Jurkat, Clone E6-1 (cell line): ENCODE data around the gene ACTBL2.
"Not testable (repeated sequence)": the region's sequence is repeated elsewhere in the genome, so short reads cannot be mapped to it uniquely, and the experiment has no call there.

Experiments
- DNase-seq: peaks from one replicate; pipeline ENCODE4 v3.0.0-alpha.2; 2011; ENCODE audit warnings: low read depth, low spot score
- H3K4me3 ChIP-seq: 2 replicates; pipeline ENCODE4 v1.5.1; 2011; ENCODE audit warnings: mild to moderate bottlenecking, low read length, control low read depth, moderate library complexity

Gene ACTBL2

DNA sequence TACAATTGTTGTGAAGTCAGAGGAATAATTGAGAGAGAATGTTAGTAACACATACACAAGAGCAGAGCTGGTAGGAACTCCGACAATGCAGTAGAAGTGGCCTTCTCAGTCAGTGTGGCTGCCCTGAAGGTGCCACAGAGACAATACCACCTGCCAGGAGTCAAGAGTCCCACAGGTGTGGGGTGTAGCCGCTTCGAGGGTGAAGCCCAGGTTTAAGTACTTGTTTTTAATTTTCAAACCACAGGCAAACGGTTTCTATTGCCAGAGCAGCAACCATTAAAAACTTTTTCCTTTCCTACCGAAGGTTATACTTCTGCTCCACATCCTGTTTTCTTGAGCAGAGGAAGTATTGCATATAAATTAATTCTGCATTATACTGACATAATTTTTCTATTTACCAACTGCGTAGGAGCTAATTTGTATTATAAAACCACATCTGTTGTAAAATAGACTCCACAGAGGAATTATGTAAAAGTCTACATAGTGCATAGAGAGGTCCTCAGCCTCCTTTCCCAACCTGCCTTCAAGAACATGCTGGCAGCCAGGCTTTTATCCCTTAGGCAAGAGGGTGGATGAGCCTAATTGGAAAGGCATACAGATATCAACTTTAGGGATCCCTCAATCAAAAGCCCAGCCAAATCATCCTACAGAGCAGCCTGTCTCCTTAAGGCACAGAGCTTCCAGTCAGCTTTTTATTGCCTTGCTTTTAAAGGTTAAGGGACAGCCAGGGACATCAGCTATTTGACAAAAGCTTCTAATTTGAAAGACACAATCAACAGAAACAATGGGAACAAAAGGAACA, 12.9 kb upstream of the ACTBL2 start:
- DNase-seq = peak; percentile 68
- H3K4me3 ChIP-seq = no peak overlapping the region

DNA sequence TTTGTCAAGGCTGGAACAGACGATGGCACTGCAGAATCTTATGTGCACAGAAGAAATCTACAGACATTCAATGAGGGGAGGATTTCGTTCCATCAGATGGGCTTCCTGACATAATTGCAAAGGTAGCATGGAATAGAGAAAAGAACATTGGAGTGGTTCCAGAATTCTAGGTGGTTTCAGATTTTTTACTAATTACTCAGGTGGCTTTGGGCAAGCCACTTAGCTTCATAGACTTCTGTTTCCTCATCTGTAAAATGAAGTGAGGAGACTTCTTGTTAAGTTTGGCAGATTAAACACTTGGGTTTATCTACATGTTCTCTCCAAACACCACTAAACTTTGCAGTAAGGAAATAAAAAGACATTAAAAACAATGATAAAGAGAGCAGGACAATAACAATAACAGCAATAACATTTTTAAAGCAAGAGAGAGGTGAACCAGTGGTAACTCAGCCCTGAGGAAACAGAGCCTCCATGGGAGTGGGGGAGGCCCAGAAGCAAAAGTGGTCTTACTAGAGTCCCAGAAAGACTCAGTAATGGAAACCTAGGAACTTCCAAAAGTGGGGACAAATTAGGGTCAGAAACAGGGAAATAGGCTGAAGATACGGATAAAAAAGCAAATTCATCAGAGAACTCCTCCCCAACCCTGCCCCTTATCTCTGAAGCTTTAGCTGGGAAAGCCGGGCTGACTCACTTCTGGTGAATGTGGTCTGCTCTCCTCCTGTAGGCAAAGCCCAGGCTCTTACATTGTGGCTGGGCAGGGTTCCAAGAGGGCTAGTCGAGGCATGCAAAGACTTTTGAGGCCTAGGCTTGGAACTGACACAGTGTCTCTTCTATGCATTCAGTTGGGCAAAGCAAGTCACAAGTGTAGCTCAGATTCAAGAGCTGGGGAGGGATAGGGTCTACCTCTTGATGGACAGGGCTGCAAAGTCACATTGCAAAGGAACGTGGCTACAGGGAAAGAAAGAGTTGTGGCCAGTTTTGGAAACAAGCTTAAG, 11.8 kb upstream of the ACTBL2 start:
- no peak overlapping the region for H3K4me3 ChIP-seq

DNA sequence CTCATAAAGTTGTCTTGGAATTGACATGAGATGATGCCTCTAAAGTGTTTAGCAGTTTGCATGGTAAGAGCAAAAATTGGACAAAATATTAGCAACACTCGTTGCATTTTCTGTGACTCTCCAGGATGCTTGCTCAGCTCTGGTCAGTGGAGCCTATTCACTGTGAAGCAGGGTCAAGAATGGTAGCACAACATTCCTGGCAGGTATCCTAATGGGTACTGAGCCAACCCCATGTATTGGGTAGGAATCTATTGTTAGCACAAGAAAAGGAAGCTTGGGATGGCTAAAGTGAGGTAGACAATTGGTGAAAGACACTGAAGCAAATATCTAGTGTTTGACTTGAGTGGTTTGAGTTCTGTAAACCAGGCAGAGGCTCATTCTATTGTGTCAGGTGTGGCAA, 10.4 kb upstream of the ACTBL2 start:
- DNase-seq = no peak
- no peak overlapping the region for H3K4me3 ChIP-seq

More for the DNA sequence above, 11.8 kb upstream of the ACTBL2 start:
- DNase-seq = peak; percentile 79

DNA sequence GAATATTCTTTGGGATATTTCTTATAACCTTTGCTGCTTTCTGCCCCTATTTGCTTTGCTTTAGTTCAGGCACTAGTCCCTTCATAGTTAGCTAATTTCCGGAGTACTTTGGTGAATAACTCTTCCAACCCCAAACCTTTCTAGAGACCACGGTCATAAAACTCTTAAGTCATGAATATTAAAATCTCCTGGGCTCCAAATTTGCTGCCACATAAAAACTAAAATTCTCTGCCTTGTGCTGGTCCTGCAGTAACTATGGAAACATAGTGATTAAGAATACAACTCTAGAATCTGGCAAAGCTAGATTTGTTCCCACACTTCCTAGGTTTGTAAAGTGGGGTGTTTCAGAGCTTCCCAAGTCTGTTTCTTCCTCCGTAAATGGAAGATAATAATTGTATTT, 10.0 kb upstream of the ACTBL2 start:
- H3K4me3 ChIP-seq = no peak overlapping the region
- DNase-seq = no peak

DNA sequence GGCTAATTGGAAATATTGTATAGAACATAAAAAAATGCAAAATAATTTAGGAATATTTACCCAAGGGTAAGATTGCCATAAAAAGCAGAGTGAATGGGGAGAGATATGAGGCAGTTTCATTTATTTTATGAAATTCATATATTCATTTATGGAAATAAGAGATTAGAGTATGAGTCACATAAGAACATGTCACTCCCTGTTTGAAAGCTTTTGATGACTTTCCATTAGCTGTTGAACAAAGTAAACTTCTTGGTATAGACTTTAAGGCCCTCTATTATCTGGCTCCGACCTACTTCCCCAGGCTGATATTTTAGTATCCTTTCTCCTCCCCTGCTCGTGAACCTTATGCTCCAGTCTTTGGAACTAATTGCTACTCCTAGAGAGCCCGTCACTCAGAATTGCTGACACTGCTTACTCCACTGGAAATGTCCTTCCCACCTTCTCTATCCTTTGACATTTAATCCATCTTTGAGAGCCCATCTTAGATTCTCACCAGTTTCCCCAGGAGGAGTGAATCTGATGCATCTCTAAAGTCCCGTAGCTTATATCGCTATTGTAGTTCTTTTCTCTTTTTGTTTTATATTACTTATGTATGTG, 8.9 kb upstream of the ACTBL2 start:
- H3K4me3 ChIP-seq = no peak overlapping the region
- no peak for DNase-seq

DNA sequence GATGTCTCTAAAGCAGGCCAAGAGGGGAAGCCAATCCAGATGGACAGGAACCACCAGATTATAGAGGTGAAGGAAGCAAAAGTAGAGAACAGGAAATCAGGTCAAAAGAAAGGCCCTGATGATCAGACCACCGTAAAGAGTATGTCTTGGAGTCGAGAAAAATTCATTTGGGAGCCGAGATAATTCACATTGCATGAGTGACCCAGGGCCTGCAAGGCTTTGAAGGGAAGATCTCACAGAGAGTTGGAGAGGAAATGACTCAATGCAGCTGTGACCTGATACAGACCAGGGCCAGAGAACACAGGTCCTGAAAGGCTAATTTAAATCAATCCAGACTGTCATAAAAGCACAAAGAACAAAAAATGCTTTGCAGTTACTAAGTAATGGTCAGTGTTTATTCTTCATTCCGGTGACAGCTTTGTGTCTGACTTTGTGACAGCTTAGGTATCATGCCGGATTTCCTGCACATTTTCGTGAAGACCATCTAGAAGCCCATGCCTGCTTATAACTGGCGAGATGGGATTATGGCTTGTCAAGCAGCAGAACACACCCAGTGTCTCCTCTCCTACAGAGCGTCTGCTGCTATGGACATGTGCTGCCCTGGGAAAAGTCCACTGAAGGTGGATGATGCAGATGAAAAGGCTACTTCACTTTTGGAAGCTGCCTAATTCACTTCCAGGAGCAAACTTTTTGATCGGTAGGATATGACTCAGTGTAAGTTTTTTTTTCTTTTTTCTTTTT, 5.8 kb upstream of the ACTBL2 start:
- no peak overlapping the region for H3K4me3 ChIP-seq
- no peak for DNase-seq

DNA sequence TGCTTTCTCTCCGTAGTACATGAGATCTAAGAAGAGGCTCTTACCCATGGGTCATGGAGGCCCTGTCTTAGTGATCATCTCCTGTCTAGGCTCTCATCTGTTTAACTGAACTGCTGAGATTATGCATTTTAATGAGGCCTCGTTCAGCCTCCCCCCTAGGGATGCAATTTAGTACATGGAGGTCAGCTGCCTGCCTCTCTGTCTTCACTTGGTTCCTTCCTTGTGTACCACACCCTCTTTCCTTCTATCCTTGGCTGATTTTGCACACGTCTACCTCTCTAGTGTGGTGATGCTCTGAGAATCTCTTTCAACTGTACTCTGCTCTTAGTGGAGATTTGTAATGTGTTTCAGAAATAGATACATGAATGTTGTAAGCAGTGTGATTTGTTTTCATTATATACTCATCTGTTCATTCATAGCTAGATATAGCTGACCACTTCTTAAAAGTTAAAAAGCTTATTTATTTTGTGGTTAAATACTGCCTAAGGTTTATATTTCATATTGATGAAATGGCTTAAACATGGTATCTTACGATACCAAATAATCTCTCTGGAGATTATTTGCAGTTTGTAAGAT, 3.5 kb upstream of the ACTBL2 start:
- no peak for DNase-seq
- H3K4me3 ChIP-seq = no peak overlapping the region

DNA sequence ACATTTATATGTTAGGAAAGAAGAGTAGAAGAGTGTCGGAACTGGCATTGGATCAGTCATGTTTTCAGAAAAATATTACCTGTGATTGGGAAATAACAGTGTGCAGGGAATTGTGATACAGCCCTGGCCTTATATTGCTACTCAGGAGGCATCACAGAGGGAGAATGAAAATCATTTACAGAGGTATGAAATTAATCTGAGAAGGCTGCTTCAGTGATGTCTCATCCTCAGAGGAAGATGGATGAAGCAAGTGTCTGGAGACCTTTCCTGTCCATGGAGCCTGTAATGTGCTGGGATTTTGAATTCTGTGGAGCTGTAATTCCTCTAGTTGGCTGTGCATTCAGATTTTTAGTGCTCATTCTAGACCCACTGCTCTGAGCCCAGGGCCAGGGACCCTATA, 3.8 kb downstream of the ACTBL2 start:
- DNase-seq = no peak
- H3K4me3 ChIP-seq = no peak overlapping the region

DNA sequence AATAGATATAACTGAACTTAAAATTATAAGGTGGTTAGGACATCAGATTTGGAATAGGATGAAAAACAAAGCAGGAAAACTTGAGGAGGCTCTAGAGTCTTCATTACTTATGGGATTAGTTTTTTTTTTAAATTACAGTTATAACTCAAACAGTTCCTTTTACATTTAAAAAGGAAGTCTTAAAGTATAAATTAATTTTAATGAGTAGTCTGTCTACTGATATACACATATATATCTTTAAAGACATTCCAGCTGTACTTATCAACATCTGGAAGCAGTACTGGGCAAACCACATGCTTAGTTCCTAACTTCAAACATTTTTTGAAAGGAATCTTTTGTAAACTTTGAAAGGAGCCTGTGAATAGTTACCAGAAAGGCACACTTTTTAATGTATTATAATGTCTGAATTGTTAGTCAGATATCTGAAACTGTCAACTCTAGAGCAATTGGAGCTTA, 6.0 kb downstream of the ACTBL2 start:
- H3K4me3 ChIP-seq = no peak overlapping the region

DNA sequence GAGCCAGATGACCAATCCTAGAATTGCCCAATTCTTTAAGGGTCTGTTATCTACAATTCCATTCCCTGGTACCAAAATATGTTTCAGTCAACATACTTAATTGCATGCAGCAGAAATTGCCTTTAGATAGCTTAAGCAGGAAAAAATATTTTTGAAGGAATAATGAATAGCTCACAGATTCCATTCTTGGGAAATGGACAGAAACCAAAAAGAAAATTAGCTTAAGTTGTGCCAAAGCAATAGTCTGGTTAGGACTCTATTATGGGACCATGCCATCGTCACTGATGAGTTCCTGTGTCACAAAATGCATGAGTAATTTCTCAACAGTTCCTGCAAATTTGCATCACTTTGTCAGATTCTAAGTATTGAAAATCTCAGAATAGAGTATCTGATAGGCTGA, 12.3 kb downstream of the ACTBL2 start:
- no peak for DNase-seq
- no peak overlapping the region for H3K4me3 ChIP-seq

More for the DNA sequence above, 6.0 kb downstream of the ACTBL2 start:
- no peak for DNase-seq

DNA sequence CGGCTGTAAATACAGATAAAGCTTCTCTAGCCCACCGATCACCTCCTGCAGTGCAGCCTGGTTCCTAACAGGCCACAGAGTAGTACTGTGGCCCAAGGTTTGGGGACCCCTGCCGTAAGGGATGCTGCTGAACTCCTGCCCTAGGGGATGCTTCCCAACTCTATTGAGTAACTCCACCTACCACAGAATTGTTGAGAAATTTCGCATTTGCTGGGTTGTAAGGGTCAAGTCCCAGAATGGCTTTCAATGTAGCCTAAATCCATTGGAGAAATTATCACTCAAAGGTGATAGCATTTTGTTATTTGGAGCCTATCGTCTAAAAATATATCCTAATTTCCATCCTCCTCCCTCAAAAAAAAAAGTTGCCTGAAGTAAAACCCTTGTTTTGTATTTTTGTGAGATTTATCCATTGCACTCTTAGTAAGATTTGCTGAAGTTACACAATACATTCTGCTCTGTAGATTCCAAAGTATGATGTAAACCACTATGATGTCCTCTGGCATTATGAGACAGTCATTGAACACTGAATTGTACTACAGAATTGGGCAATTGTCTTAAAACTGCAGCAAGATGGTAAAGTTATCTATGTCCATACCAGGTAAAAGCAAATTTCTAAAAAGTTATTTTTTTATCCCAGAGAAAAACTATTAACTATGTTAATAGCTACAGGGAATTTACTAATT, 14.0 kb downstream of the ACTBL2 start:
- DNase-seq = no peak
- H3K4me3 ChIP-seq = no peak overlapping the region

DNA sequence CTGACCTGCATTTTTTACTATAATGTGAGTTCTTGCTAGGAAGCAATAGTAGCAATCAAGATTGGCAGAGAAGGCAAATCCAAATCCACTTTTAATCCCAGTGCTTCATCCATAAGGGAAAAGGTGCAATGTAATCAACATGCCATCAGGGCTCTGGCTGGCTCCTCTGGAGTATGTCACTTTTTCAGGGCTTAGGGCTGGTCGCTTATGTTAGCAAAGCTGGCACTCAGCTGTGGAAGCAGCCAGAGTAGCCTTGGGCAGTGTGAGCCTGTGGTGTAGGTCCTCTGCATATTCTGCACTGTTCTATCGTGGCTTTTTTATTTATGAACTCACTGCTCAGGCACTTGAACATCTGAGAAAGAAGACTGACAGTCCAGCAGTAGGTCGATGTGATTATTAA, 16.1 kb downstream of the ACTBL2 start:
- no peak for DNase-seq
- no peak overlapping the region for H3K4me3 ChIP-seq

DNA sequence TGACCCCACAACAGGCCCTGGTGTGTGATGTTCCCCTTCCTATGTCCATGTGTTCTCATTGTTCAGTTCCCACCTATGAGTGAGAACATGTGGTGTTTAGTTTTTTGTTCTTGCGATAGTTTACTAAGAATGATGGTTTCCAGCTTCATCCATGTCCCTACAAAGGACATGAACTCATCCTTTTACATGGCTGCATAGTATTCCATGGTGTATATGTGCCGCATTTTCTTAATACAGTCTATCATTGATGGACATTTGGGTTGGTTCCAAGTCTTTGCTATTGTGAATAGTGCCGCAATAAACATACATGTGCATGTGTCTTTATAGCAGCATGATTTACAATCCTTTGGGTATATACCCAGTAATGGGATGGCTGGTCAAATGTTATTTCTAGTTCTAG, 22.6 kb downstream of the ACTBL2 start:
- H3K4me3 ChIP-seq, DNase-seq: not testable (repeated sequence)

DNA sequence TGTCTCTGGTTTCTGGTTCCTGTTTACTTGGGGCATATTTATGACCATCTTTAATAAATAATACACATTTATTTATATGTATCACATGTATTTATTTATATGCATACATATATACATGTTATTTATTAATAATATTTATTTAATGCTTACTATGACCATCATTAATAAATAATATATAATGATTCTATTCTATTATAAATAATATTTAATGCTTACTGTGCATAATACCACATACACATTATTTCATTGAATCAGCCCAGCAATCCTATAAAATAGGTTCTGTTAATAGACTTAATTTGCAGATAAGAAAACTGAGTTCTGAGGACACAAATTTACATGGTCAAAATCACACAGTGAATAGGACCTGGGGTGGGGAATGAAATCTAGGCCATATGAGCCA, 24.2 kb downstream of the ACTBL2 start:
- DNase-seq = no peak
- no peak overlapping the region for H3K4me3 ChIP-seq

DNA sequence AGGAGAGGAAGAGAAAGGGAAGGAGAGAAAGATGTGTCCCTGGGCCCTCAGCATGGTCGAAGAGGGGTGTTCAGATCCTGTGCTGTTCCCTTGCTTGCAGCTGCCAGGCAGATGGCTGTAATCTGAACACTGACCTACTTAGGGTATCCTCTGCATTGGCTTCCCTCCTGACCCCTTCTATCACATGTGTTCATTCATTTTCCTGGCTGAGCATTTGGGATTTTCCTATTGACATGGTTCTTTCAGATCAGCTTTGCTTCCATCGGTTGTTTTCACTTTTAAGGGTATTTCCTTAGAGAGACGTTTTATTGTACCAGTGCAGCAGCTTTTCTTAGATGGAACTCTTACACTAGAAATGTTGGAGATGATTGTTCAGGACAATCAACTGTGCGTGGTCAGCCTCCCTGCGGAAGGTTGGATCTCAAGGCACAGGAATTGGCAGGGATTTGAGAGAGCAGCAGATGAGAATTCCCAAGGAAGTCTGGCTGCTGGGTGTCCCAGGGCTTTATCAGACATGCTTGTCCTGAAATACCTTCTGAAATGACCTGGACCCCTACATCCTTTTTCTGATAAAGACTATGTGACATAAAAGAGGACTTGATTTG, 26.0 kb downstream of the ACTBL2 start:
- H3K4me3 ChIP-seq = no peak overlapping the region
- no peak for DNase-seq

DNA sequence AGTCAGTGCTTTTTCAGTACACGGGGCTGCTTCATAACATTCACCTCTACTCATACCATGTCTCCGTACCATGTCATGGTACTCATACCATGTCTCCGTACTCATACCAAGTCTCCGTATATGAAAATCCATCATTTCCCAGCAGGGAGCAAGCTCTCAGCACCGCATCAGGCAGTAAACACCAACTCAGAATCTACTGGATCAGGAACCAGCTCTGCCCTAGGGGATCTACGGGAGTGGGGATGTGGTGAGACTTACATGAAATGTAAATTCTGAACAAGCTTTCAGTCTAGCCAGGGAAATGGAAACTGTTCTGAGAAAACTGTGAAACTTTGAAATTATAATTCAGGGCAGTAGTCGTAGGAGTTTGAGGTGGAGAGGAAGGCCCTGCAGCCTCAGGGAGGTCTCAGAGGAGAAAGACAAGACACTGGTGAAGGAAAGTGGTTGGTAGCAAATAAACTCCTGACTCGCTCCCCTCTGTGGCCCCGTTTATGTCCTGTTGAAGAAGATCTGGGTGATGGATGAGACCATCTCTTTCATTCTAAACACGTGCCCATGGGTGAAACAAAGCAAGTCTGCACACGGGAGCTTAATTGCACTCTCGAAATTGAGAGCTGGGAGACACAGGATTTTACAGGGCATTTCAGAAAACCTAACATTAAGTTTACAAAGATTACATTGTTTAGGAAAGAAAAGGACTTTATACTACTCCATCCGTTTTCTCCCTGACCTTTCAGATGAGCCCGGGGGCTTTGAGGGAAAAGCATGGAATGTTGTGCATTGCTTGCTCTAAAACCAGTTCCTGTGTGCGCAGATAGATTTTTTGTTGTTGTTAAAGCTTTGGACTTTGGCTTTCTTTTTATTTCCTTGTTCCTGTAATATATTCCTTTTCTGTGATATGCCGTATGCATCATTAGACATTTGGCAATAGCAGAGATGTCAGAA, 26.8 kb downstream of the ACTBL2 start:
- no peak overlapping the region for H3K4me3 ChIP-seq
- DNase-seq = no peak

DNA sequence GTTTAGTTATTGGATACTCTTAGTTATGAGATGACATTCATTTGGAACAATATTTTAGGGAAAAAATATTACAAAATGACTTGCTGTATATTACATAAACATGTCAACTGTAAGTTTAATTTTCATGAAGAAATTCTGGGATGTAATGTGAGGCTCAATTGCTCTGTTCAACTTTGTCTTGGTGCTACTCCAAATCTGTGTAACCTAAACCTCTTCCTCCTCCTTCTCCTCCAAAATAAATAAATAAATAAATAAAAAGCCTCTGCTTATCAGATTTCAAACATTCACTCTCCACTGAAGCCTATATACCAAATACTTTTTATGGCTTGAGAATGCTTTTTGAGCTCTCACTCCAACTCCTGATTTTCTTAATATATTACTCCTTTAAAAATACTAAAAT, 27.7 kb downstream of the ACTBL2 start:
- no peak for DNase-seq
- H3K4me3 ChIP-seq = no peak overlapping the region
